CD4-positive, alpha-beta T cell treated with Interleukin-17A for 1 hour (primary cell): Measurements from ENCODE around the gene OTOP2.
A peak's percentile ranks its signal among the peaks of the same experiment; 100 is the strongest.
"Not testable (repeated sequence)": the region's sequence is repeated elsewhere in the genome, so short reads cannot be mapped to it uniquely, and the experiment has no call there.

Source experiments
- DNase-seq: peaks from one replicate; pipeline ENCODE4 v3.0.0-alpha.2; 2020

OTOP2 gene

DNA sequence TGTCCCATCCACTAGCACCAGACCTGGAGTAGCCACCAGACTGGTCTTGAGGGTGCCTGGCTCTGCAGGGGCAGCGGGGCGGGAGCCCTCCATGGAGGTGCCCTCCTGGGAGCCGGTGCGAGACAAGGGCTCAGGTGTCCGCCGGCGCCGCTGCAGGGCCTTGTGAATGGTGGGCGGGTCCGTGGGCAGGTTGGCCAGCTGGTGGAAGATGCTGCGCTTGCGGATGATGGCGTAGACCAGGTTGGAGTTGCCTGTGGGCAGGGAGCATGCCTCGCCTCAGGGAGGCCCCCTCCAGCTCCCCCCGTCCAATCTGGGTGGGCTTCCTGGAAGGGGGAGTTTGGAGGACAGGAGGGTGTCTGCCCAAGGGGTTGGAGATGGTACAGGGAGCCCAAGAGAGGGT lies 30.0 kb downstream of the OTOP2 start:
- DNase-seq: no peak

DNA sequence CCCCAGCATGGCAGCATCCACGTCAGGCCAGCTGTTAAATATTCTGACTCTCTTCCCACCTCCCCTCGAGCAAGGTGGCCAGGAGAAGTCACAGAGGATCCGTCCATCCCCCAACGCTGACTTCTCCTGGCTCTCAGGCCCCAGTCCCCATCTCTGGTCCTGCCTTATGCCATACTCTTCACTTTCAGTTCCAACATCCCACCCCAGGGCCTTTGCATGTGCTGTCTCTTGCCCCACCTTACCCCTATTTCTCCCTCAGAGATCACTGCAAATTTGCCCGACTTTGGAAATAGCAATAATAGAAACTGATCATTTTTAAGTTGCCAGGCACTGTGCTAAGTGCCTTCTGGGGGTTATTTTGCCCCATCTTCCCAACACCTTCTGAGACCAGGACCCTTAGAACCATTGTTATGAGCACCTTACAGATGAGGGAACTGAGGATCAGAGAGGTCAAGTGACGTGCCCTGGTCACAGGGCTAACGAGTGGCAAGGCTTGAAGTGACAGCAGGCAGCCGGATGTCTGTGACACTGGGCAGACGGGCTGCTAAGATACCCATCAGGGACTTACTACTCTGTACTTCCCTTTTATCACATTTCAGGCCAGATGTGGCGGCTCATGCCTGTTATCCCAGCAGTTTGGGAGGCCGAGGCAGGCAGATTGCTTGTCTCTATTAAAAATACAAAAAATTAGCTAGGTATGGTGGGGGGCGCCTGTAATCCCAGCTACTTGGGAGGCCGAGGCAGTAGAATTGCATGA lies 30.8 kb downstream of the OTOP2 start:
- DNase-seq: no peak

DNA sequence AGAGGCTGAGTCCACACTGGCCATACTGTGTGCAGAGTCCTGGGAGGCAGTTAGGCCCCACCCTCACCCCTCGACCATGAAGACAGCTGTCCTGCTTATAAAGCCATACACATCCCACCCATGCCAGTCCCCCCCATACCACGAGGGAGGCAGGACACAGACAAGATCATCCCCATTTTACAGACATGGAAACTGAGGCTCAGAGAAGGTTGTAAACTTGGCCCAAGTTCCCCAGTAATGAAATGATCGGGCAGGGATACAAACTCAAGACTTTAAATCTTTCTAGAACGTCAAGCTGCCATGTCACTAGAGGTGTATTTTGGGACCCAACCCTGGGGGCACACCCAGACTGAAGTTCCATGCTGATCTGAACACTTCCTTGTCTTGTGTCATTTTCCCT lies 32.0 kb downstream of the OTOP2 start:
- DNase-seq: no peak

DNA sequence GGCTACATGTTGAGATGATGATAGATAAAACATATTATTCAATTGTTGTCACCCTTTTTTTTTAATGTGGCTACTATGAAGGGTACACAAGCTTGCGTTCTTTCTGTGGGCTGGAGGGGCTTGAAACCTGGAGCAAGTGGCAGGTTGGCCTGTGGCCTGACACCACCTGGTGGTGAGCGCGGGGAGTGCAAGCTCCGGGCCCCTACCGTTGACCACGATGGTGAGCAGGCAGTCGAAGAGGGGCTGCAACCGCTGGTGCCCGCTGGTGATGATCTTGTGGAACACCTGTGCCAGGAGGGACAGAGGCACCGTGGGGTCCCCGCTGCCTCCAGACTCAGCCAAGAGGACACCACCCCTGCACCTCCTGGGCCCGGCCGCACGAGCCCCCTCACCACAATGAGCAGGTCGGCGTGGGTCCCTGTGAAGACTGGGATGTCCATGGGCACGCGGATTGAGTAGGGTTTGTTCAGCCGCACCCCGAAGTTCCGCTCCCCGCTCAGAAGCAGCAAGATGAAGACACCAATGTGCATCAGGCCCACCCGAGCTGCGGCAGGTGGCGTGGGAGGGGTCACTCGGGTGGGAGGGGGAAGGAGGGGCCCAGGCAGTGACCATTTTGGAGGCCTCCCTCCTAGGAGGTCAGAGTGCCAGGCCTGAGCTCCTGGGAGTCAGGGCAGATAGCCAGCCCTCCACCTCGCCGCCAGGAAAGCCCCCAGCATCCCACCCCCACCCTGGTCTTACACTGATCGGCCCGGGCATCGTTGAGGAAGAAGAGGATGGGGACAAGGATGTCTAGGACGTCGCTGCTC lies 34.1 kb downstream of the OTOP2 start:
- peak; percentile 78 for DNase-seq

DNA sequence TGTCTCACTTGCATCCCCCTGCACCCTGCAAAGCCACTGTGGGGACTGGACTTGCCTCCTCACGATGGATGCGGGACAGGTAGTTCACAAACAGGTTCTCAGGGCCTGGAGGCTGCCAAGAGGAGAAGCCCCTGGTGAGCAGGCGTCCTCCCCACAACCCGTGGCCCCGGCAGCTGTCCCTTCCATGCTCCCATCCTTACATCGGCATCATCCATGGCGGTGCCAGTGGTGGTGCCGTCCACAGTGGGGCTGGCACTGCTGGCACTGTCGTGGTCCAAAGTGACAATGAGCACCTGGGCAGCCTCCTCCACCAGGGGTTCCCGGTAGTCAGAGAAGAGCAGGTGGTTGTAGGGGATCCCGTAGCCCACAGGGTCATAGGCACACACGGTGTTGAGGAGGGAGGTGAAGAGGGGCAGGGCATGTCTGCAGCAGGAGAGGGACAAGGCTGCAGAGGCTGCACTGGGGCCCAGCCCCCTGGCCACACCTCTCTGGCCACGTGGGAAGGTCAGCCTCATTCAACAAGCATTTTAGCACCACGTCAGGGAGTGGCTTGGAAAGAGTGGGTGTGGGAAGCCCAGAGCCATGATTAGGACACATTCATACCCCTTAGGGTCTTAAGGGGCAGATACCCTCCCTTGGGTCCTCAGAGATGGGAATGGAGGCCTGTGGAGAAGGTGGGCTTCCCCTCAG lies 35.9 kb downstream of the OTOP2 start:
- no peak for DNase-seq

DNA sequence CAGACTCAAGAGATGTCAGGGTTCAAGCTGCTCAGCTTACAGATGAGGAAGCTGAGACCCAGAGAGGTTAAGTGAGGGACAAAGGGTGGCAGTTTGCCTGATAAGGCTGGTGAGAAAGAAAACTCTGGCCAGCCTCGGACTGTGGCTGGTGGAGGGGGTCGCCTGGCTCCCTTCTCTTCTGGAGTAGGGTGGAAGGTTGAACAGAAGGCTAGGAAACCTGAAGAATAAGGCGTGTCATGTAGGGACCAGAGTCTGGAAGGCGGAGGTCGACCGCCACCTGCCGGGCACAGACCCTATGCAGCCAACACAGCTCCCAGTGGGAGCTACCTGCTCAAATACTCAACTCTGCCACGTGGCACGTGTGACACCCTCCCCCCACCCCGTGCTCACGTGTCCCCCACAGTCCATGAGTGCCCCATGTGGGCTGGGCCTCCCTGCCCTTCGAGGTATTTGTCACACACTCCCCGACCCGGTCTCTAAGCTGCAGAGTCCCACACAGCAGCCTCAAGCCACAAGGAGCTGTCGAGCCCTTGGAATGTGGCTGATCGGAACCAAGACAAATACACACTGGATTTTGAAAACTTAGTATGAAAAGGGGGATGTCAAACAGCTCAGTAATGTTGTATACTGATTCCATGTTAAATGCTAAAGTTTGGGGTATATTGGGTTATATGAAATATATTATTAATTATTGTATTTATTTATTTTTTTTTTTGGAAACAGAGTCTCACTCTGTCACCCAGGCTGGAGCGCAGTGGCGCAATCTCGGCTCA lies 36.7 kb downstream of the OTOP2 start:
- DNase-seq: peak; percentile 57

DNA sequence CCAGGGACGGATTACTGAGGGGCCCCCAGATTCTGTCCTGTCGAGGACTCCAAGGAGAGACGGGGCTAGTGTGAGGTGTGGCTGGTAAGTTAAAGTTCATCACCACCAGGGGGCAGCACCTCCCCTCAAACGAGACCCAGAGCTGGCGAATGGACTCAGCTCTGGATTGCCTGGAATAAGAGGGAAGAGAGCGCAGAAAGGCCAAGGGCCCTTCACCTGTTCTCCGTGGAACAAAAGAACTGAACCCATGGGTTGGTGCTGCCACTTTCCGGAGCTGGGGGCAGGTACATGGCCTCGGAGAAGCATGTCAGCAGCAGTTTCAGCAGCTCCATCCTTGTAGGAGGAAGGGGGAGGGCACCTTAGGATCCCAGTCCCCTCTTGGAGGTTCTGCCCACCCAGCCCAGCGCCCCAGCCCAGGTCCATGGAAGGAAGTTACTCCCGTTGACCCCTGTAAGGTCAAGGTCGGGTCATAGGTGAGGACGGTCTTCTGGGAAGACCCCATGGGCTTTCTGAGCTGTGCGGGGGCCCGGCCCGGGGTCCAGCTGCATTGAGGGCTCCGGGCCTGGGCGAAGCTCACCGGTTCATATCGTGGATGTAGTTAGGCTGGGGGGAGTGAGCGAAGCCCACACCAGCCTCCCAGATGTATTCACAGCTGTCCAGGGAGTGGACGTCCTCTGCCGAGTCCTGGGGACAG lies 37.7 kb downstream of the OTOP2 start:
- DNase-seq: peak; percentile 85

DNA sequence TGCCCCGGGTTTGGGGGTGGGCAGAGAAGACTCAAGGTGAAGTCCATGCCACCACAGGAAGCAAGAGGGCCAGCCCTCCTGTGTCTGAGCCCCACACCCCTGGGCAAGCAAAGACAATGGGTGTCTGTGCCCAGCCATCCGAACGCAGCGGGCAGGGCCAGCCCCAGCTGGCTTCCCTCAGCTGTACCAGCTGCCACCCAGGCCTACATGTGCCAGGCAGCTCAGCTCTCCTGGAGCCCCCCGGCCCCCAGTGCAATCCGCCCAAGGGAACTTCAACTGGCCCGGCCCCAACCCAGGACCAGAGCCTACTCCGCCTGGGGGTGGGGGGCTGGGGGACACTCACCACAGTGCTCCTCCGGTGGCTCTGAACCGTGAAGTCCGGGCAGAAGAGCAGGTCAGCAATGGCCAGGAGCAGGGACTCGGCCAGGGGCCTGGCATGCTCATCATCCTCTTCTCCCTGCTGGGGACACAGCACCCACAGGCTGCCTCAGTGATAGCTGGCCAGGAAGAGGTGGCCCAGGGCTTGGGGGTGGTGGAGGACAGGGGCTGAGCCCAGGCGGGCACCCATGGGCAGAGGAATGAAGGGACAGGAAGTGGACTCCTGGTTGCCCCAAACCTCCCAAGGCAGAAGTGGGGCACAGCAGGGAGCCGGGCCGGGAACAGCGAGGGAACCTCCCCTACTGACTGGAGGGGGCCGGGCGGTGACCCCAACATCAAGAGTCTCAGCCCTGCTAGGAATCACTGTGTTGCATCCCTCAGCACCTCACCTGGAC lies 38.7 kb downstream of the OTOP2 start:
- no peak for DNase-seq

DNA sequence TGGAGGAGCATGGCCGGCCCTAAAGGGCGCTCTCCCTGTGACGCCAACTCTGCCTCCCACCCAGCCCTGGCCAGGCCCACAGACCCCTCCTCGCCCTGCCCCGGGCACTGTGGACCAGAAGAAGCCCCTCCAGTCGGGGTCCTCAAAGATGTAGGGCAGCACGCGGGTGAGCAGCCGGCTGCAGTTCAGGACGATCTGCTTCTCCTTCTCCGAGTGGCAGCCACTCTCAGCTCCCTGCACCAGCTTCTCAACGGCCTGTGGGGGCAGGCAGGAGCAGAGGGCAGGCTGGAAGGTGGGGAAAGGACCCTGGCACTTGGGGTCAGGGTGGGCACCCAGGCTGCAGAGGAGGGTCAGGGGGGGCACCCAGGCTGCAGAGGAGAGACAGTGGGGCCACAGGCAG lies 39.6 kb downstream of the OTOP2 start:
- no peak for DNase-seq

DNA sequence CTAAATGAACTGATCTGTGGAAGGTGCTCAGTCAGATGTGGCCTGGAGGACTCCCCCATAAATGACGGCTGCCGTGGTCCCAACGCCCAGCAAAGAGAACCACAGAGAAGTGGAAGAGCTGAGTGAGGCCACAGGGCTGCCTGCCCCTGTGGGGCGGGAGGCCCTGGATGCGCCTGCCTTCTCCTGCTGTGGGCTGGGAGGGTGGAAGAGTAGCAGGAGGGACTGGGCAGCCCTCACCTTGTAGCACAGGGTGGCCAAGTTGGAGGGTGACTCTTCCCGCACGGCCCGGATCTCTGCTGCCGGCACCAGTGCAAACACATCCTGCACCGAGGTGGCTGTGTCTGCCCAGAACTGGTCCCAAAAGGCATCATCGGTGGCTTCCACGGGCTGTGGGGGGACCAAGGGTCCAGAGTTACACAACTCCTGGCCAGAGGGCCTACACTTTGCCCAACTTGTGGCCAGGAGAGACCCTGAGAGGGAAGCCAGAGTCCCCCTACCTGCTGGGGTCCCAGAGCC lies 40.2 kb downstream of the OTOP2 start:
- no peak for DNase-seq

DNA sequence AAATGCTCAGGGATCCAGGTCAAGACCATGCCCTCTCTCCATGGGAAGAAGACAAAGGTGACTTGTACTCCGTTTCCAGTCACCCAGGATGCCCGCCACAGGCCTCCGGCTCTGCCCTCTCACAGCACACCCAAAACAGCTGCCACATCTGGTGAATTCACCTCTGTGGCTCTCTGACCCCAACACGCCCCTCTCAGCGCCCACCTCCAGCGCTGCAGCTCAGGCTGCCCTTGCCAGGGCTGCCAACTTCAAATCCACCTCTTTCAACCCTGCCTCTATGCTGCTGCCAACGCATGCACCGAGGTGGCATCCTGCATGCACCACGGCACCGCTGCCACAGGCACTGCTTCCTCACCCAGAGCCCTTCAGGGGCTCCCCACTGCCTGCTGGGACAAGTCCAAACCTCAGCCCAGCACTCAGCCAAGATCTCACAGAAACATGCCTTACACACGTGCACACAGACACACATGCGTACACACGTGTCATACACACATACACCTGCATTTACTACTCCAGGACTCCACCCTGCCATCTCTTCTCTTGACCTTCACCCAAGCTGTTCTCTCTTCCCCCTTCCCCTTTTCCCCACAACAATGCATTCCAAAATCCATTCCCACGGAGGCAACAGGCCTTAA lies 41.0 kb downstream of the OTOP2 start:
- no peak for DNase-seq

DNA sequence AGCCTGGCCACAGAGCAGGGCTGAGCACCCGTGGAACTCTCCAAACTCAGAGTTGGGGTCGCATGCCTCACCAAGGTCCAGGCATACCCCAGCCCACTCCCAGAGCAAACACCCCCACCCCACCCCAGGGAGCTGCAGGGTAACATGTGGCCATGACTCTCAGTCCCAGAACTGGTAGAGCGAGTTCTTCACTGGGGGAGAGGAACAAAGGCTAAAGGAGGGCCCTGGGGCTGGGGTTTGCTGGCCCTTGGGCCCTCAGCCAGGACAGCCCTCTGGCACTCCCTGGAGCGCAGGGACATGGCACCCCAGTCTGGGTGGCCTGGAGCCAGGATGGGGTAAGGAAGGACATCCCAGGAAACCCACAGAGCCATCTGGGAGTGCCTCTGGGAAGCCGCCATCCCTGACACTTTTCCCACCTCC lies 44.3 kb downstream of the OTOP2 start:
- no peak for DNase-seq

DNA sequence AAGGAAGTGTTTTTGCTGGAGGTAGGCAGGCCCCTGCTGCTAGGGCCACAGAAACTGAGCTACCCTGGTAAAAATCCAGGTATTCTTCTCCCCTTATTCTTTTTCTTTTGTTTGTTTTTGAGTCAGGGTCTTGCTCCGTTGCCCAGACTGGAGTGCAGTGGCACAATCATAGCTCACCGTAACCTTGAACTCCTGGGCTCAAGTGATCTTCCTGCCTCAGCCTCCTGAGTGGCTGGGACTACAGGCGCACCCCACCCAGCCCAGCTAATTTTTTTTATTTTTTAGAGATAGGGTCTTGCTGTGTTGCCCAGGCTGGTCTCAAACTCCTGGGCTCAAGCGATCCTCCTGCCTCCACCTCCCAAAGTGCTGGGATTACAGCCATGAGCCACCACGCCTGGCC lies 45.4 kb downstream of the OTOP2 start:
- not testable (repeated sequence) for DNase-seq

DNA sequence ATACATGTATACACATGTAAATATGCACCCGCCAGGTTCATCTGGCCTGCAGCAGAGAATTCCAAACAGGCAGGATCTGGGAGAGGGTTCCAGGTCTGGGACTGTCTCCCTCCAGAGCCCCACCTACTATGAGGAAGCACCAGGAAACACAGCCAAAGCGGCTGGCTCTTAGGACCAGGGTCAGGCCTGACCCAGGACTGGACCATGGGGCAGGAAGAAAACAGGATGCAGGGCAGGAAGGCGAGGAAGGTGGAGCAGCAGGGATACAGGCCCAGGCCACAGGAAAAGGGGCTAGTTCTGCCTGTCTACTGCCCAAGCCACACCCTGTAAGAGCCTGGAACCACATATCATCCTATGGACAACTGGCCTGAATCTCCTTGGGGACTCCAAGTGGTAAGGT lies 46.3 kb downstream of the OTOP2 start:
- DNase-seq: no peak

DNA sequence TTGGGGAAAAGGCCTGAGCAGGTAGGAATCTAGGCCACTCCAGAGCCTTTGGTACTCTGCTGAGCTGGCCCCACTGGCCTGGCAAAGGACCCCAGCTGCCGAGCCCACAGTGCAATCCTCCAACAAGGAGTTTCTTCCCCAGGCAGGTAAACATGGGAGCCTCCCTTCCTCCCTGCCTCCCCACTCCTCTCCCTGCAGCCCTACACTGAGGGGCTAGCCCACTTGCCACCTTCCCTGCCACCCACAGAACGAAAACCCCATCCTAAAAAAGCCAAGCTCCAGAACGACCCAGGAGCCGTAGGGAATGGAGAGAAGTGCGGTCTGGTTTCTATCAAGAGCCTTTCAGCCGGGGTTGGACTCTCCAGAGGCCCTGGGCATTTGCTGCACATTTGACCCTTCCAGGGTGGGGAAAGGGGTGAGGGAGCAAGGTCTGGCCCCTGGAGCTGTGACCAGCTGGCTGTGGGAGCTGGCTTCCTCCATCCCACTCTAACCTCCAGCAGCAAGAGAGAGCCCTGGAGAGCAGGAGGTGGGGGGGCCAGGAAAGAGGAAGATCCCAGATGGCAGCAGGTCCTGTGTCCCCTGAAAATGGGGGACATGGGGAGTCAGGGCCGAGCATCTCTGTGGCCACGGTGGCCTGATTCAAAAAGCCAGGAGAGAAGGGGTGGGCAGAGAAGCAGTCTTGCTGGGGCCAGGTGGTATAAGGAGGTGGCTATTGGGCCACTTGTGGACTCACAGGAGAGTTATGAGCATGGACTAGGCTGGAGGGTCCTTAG lies 47.2 kb downstream of the OTOP2 start:
- no peak for DNase-seq

DNA sequence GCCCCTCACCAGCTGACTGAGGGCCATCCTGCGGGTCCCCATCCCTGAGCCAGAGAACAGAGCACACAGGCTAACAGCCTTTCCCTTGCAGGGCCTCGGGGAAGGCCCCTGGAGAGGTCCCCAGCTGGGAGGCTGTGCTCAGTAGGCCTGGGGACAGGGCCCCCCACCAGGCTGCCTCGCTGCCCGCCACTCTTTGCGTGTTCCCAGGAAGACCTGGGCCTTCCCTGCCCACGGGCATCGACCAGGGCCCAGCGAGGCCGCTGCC lies 47.7 kb downstream of the OTOP2 start:
- DNase-seq: no peak

DNA sequence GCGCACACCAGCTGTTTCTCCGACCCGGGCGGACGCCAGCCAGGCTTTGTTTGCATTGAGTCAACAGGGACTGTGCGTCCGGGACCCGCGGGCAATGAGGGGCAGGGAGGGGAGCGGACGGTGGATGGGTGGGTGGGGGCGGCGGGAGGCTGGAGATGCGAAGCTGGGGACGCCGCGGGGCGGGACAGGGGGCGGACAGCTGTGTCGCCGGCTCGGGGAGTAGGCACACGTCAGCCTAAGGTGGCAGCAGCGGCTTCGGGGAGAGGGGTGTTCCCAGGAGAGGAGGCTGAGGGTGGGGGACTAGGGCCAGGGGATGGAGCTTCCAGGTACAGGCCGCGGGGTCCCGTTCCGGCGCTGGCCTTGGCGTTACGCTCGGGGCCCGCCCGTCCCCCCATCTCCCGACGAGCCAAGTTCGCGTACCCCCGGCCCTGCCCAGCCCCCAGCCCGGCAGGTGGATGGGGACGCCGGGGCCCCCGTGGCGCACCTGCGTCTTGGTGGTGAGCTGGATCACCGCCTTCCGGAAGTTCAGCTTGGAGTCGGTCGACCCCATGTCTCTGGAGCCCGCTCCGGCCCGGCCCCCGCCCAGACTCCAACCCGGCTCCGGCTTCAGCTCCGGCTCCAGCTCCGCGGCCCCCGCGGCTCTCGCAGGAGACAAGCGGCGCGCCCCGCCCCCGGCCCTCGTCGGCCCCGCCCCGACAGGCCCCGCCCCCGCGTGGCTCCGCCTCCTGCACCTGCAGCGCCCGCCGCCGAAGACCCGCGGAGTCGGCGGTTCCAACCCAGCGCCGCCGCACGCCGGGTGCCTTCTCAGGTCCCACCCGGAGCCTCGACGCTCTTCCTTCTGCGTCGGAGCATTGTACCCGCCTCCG lies 48.3 kb downstream of the OTOP2 start, which contains the start of gene HID1:
Gene HID1, minus strand, starts transcription at position 653 of the 866 bp plus-strand sequence. Its CDS starts 103 bp downstream, at position 550.
- DNase-seq: peak; percentile 83

DNA sequence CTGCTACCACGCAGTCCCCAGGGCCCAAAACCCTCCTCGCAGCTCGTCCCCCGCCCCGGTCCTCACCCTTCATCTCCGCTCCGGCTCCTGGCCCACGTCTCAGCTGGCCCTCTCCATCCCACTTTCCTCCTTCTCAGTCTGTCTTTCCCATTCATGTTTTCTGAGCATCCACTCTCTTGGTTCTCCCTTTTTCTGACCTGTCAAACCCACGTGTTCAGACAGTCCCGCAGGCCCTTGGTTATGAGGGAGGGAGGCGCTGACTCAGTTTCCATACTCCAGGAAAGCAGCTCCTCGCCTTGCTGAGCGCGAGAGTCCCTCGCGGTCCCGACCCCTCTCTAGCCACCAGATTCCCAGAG lies 48.9 kb downstream of the OTOP2 start:
- DNase-seq: no peak

DNA sequence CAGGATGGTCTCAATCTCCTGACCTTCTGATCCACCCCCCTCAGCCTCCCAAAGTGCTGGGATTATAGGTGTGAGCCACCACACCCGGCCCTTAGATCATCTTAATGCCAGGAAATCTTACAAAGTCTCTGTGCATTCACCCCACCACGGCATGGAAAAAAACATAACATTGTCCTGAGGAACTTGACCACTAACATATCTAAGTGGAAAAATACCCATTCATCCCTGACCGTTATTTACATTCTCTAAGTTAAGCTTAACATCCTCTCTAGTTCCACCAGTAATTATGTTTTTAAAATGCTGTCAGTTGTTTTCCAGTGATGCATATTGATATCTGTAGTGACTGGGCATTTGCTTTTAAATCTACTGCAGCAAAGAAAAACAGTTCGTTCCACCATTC lies 51.9 kb downstream of the OTOP2 start:
- no peak for DNase-seq
